IPS-NIHi11 (cell line): ENCODE measurements around the gene SETD5.

Experiments
- DNase-seq: peaks from one replicate; pipeline ENCODE4 v3.0.0; 2012; ENCODE audit warnings: mixed read lengths, low spot score

SETD5 gene

GRCh38 chr3:9514956-9515355, 117.5 kb downstream of the SETD5 start:
- DNase-seq = no peak

- DNase-seq = no peak
Observed at GRCh38 chr3:9525078-9525477, 127.7 kb downstream of the SETD5 start.
